ENCODE measurements around the gene FAM151A. TPM values are rescaled to one million over a fixed set of nuclear protein-coding genes. Genes with fewer than 3 reads are reported as not detected.

FAM151A gene
- total and polyA plus RNA-seq, 2 donors (not counting 3 experiments of a cell fraction or from before 2014, with no cell fraction given), result not detected

DNA sequence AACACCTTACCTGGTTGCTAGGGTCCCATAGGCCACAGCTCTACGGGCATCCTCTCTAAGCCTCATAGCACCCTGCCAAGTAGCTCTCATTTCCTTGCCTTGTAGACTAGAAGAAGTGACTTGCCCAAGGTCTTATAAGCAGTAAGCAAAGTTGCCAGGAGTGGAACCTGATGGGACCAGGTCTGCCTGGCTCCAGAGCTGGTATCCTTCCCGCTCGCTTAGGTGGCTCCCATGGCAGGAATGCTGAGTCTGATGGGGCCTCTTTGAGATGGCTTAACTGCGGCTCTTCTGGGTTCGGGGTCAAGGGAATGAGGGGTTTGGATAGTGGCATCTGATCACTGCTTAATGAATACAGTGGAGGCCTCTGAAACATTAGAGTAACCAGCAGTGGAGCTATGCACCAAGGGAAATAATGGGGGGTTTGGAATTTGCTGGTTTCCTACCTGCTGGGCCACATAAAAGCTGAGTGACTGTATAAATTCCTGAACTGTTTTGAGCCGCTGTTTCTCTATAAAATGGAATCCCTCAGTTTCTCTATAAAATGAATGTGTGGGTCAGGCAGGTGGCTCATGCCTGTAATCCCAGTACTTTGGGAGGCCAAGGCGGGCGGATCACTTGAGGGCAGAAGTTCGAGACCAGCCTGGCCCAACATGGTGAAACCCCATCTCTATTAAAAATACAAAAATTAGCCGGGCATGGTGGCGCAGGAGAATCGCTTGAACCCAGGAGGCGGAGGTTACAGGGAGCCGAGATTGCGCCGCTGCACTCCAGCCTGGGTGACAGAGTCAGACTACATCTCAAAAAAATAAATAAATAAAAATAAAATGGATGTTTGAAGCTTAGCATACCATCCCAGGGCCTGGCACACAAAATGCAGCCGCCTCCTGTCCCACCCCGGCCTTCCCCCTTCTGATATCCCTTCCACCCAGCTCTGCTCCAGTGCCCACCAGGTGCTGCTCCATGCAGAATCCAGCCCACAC lies 12.4 kb downstream of the FAM151A start:
- Histone ChIP-seq H3K79me2 (ENCODE audit: control insufficient read depth, insufficient read depth, low read length) (no peaks in the 10 kb centered on the region), H3K36me3 (ENCODE audit: control insufficient read depth in 2 of 2, extremely low read depth in 1 of 2, insufficient read depth in 2 of 2, low read length in 2 of 2) (no peaks in the 10 kb centered on the region), H4K20me1 (replicated peaks; ENCODE audit: control insufficient read depth, extremely low read depth, insufficient read depth, low read length) (no peaks in the 10 kb centered on the region), H3K4me2 (ENCODE audit: insufficient read depth, low read length) (no peak overlapping the region), H3K9ac (replicated peaks; ENCODE audit: extremely low read depth, insufficient read depth, low read length) (no peak overlapping the region), H3K4me3 (replicated peaks in 1 of 3; ENCODE audit: insufficient read depth in 1 of 3, low read depth in 1 of 3, low read length in 3 of 3) (no peak overlapping the region), H2AFZ (ENCODE audit: low read depth, low read length) (no peak overlapping the region), H3K4me1 (ENCODE audit: control insufficient read depth, extremely low read depth, insufficient read depth, low read length) (no peaks in the 10 kb centered on the region), H3K9me3 (replicated peaks; ENCODE audit: control insufficient read depth, insufficient read depth, low read length) (no peaks in the 10 kb centered on the region), H3K9me1 (replicated peaks; ENCODE audit: control insufficient read depth, extremely low read depth, insufficient read depth, low read length) (no peaks in the 10 kb centered on the region), H3K27me3 (ENCODE audit: control insufficient read depth in 2 of 2, insufficient read depth in 2 of 2, low read length in 2 of 2) (no peaks in the 10 kb centered on the region), H3K27ac (ENCODE audit: insufficient read depth, low read depth, low read length) (no peak overlapping the region)
- DNase-seq (ENCODE audit: low read depth, low spot score) (no peak), FAIRE-seq (no peak)
- ChIA-PET CTCF (interaction anchor here (0.8 to 1.0 kb wide), 2 partner anchors 60 to 111 kb away, joined by 3 read pairs; no protein-coding TSS in a partner anchor), POLR2A (no interaction called here)
- TF ChIP-seq POLR2A (IDR thresholded peaks at IDR 0.05; ENCODE audit: low read depth, low read length) (no peak), POLR2AphosphoS5 (IDR thresholded peaks at IDR 0.05; ENCODE audit: insufficient read depth, low read depth, low read length) (no peak), GATA2 (IDR thresholded peaks at IDR 0.05; ENCODE audit: insufficient read depth, insufficient read length, low read depth, low read length) (no peak), JUN (IDR thresholded peaks at IDR 0.05; ENCODE audit: borderline replicate concordance, insufficient read depth, insufficient read length, low read depth) (no peak), FOS (IDR thresholded peaks at IDR 0.05; ENCODE audit: borderline replicate concordance, insufficient read depth, low read length) (no peak), MYC (IDR thresholded peaks at IDR 0.05; ENCODE audit: low read depth, low read length) (no peak), EZH2 (IDR thresholded peaks at IDR 0.05; ENCODE audit: borderline replicate concordance, low read depth, low read length, severe bottlenecking) (no peak)
- TF ChIP-seq, protein P1, sequence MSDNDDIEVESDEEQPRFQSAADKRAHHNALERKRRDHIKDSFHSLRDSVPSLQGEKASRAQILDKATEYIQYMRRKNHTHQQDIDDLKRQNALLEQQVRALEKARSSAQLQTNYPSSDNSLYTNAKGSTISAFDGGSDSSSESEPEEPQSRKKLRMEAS (IDR thresholded peaks at IDR 0.05; ENCODE audit: insufficient read depth, insufficient read length), result no peak
- TF ChIP-seq, protein P2, sequence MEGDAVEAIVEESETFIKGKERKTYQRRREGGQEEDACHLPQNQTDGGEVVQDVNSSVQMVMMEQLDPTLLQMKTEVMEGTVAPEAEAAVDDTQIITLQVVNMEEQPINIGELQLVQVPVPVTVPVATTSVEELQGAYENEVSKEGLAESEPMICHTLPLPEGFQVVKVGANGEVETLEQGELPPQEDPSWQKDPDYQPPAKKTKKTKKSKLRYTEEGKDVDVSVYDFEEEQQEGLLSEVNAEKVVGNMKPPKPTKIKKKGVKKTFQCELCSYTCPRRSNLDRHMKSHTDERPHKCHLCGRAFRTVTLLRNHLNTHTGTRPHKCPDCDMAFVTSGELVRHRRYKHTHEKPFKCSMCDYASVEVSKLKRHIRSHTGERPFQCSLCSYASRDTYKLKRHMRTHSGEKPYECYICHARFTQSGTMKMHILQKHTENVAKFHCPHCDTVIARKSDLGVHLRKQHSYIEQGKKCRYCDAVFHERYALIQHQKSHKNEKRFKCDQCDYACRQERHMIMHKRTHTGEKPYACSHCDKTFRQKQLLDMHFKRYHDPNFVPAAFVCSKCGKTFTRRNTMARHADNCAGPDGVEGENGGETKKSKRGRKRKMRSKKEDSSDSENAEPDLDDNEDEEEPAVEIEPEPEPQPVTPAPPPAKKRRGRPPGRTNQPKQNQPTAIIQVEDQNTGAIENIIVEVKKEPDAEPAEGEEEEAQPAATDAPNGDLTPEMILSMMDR (IDR thresholded peaks at IDR 0.05; ENCODE audit: extremely low read depth in 1 of 2, insufficient read depth in 1 of 2, low read depth in 1 of 2, low read length in 2 of 2), result no peak
- BruUV-seq (replicated peaks), result no TSS peak
- dilution Hi-C loops (cut with MboI; ENCODE audit: extremely low pct_ligation_motif_present, low sequenced_read_pairs) (no loop called here), intact Hi-C loops (cut with micrococcal nuclease) (no loop called here)

Data from endothelial cell of umbilical vein (primary cell).